Upper lobe of right lung (tissue), 1 donor: Measurements from ENCODE around the gene CNPPD1. TPM values are rescaled to one million over a fixed set of nuclear protein-coding genes. Genes with fewer than 3 reads are reported as not detected.

Experiments
- ATAC-seq: fragments of 200-7000 bp; cut with Tn5 transposase; one replicate; pipeline ENCODE4 v1.9.1; 2020; ENCODE audit warnings: mild to moderate bottlenecking, moderate library complexity
- DNase-seq: peaks from one replicate; pipeline ENCODE4 v3.0.0-alpha.2; 2020
- H3K27ac ChIP-seq: fragments of 200-600 bp; one replicate; pipeline ENCODE4 v1.8.0; 2022
- H3K27me3 ChIP-seq: fragments of 200-600 bp; one replicate; pipeline ENCODE4 v1.8.0; 2022; ENCODE audit warnings: mild to moderate bottlenecking
- H3K36me3 ChIP-seq: fragments of 200-600 bp; one replicate; pipeline ENCODE4 v1.8.0; 2022
- H3K4me1 ChIP-seq: fragments of 200-600 bp; one replicate; pipeline ENCODE4 v1.8.0; 2022
- H3K4me3 ChIP-seq: fragments of 200-600 bp; one replicate; pipeline ENCODE4 v1.8.0; 2022; ENCODE audit warnings: mild to moderate bottlenecking
- H3K9me3 ChIP-seq: fragments of 200-600 bp; one replicate; pipeline ENCODE4 v1.8.0; 2022
- intact Hi-C: fragments of 100-400 bp; cut with DNase I; formaldehyde crosslinking; loops from one replicate; pipeline ENCODE4 v1.11.0; 2022
- total RNA-seq: library from RNA; stranded (reverse); fragmentation: NEBNext Ultra II Directional; extraction: Animal tissue kit (Norgen Biotek cat#: 25700); gene quantifications from one replicate; pipeline ENCODE4 v1.2.1, GENCODE V29; 2021
- TF ChIP-seq, protein P1 (sequence below): fragments of 200-600 bp; IDR thresholded peaks from one replicate; pipeline ENCODE4 v1.8.0; 2022; ENCODE audit warnings: antibody characterized with exemption
- donor health status: DM: no; HTN: yes; CAD: no; lungs with severe emphysema.

Gene CNPPD1
- total RNA-seq, 1 donor from 2014 or later: 64.0 TPM

DNA sequence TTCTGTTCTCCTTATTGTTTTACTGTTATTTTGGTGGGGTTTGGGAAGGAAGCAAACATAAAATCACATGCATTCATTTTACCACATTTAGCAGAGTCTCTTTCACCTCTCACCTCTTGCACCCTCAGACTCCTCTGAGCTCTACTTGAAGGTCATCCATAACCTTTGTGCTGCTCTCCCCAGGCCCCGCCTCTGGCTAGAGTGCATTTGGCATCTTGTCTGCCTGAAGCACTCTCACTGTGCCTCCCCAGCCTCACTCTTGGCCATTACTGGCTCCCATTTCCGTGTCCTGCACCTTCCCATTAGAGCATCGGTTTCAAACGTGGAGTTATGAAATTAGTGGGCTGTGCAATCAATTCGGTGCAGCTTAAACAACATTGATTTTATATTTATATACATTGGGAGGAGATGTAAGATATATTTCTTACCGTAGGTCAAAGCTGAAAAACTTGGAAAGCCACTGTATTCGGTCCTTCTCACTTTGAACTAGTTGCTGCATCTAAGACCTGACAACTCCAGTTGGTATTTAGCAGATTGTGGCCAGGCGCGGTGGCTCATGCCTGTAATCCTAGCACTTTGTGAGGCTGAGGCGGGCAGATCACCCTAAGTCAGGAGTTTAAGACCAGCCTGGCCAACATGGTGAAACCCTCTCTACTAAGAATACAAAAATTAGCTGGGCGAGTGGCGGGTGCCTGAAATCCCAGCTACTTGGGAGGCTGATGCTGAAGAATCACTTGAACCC, 22.9 kb upstream of the CNPPD1 start:
- no peaks in the 10 kb centered on the region for H3K4me1 ChIP-seq
- TF ChIP-seq, protein P1, sequence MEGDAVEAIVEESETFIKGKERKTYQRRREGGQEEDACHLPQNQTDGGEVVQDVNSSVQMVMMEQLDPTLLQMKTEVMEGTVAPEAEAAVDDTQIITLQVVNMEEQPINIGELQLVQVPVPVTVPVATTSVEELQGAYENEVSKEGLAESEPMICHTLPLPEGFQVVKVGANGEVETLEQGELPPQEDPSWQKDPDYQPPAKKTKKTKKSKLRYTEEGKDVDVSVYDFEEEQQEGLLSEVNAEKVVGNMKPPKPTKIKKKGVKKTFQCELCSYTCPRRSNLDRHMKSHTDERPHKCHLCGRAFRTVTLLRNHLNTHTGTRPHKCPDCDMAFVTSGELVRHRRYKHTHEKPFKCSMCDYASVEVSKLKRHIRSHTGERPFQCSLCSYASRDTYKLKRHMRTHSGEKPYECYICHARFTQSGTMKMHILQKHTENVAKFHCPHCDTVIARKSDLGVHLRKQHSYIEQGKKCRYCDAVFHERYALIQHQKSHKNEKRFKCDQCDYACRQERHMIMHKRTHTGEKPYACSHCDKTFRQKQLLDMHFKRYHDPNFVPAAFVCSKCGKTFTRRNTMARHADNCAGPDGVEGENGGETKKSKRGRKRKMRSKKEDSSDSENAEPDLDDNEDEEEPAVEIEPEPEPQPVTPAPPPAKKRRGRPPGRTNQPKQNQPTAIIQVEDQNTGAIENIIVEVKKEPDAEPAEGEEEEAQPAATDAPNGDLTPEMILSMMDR: no peak
- H3K4me3 ChIP-seq: no peak overlapping the region
- no peak for ATAC-seq
- intact Hi-C loops: no loop called here
- DNase-seq: no peak
- no peak overlapping the region for H3K27ac ChIP-seq
- H3K9me3 ChIP-seq: no peaks in the 10 kb centered on the region
- H3K36me3 ChIP-seq: no peaks in the 10 kb centered on the region
- H3K27me3 ChIP-seq: no peaks in the 10 kb centered on the region

DNA sequence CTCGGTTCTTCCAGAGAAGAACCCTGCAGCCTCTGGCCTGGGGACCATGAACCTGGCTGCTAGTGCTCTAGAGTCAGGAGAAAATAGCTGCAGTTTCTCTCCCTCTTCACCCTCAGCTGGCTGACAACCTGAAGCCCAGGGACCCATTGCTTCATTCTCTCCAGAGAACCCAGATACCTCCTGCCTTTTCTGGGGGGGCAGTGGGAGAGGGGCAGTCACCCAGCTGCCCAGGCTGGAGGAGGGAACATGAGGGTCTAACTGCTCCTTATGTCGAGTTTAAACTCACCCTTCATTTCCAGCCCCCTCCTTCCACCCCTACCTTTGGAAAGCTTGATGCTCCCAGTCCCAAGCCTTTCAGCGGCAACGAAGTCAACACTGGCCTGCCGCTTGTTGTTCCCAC, 22.2 kb upstream of the CNPPD1 start:
- no peaks in the 10 kb centered on the region for H3K4me1 ChIP-seq
- ATAC-seq: no peak
- DNase-seq: no peak
- no peak overlapping the region for H3K27ac ChIP-seq
- no peaks in the 10 kb centered on the region for H3K36me3 ChIP-seq
- no peaks in the 10 kb centered on the region for H3K27me3 ChIP-seq
- no peaks in the 10 kb centered on the region for H3K9me3 ChIP-seq
- no peak overlapping the region for H3K4me3 ChIP-seq
- TF ChIP-seq, protein P1: no peak
- intact Hi-C loops: no loop called here

DNA sequence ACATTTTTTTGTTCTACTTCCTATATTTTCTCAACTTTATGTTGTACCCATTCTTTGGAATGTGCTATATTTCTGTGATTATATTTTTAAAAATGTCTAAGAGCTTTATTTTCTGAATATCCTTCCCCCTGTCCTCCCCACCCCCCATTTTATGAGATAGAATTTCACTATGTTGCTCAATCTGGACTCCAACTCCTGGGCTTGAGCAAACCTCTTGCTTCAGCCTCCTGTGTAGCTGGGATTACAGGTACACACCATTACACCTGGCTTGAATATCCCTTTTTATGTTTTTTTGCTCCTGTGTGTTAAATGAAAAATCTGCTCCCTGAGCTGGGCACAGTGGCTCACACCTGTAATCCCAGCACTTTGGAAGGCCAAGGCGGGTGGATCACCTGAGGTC, 20.7 kb upstream of the CNPPD1 start:
- no peak for DNase-seq
- H3K4me1 ChIP-seq: no peaks in the 10 kb centered on the region
- H3K4me3 ChIP-seq: no peak overlapping the region
- intact Hi-C loops: no loop called here
- H3K27ac ChIP-seq: no peak overlapping the region
- no peak for ATAC-seq
- no peaks in the 10 kb centered on the region for H3K36me3 ChIP-seq
- H3K27me3 ChIP-seq: no peaks in the 10 kb centered on the region
- no peaks in the 10 kb centered on the region for H3K9me3 ChIP-seq
- TF ChIP-seq, protein P1: no peak

DNA sequence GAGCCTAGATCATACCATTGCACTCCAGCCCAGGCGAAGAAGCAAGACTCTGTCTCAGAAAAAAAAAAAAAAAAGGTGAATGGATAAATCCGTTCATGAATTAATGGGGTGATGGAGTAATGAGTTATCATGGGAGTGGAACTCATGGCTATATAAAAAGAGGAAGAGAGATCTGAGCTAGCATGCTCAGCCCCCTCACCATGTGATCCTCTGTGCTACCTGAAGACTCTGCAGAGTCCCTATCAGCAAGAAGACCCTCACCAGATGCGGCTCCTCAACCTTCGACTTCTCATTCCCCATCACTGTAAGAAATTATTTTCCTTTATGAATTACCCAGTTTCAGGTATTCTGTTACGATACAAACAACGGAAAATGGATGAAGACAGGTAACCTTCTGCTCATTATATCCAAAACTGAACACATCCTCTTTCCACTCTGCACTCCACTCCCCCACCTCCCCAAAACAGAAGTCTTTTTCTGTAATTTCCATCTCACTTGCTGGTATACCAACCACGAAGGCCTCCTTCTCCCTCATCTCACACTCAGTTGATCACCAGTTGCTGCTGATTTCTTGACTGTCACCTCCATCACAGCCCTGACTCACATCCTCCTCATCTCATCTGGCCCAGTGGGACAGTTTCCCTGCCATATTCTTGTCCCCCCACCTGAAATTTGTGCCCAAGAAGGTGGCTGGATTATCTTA, 10.2 kb upstream of the CNPPD1 start:
- TF ChIP-seq, protein P1: no peak
- no peak for ATAC-seq

DNA sequence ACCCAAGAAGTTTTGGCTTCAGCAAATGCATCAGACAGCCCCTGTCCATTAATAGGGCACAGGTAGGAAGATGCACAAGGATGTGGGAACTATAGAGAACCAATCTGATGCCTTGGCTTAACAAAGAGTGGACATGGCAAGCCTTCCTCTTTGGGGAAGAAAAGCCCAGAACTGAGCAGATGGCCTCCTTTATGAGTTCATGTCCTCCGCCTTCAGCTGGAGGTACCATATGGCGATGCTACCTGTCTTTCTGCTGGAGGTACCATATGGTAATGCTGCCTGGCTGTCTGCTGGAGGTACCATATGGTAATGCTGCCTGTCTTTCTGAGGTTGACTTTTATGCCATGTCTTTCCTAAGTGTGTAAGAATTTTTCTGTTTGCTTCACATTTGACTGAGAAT, 7.4 kb upstream of the CNPPD1 start:
- TF ChIP-seq, protein P1: no peak
- DNase-seq (no peak), ATAC-seq (no peak)
- intact Hi-C loops: no loop called here
- Histone ChIP-seq H3K4me3 (no peak overlapping the region), H3K27ac (no peak overlapping the region), H3K36me3 (peaks cover 62% of the 10 kb centered on the region), H3K27me3 (no peaks in the 10 kb centered on the region), H3K4me1 (peaks cover 8% of the 10 kb centered on the region), H3K9me3 (no peaks in the 10 kb centered on the region)

More for the DNA sequence above, 10.2 kb upstream of the CNPPD1 start:
- Histone ChIP-seq H3K27ac (no peak overlapping the region), H3K4me1 (no peaks in the 10 kb centered on the region), H3K27me3 (no peaks in the 10 kb centered on the region), H3K36me3 (peaks cover 34% of the 10 kb centered on the region), H3K9me3 (no peaks in the 10 kb centered on the region), H3K4me3 (no peak overlapping the region)
- intact Hi-C loops: no loop called here
- DNase-seq: no peak
